ENCODE results near the gene TTC9.

GRCh38 chr14:70713511-70713916 is 71.8 kb downstream of the TTC9 start:
- TF ChIP-seq, protein P1, sequence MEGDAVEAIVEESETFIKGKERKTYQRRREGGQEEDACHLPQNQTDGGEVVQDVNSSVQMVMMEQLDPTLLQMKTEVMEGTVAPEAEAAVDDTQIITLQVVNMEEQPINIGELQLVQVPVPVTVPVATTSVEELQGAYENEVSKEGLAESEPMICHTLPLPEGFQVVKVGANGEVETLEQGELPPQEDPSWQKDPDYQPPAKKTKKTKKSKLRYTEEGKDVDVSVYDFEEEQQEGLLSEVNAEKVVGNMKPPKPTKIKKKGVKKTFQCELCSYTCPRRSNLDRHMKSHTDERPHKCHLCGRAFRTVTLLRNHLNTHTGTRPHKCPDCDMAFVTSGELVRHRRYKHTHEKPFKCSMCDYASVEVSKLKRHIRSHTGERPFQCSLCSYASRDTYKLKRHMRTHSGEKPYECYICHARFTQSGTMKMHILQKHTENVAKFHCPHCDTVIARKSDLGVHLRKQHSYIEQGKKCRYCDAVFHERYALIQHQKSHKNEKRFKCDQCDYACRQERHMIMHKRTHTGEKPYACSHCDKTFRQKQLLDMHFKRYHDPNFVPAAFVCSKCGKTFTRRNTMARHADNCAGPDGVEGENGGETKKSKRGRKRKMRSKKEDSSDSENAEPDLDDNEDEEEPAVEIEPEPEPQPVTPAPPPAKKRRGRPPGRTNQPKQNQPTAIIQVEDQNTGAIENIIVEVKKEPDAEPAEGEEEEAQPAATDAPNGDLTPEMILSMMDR (IDR thresholded peaks at IDR 0.05; ENCODE audit: insufficient read depth, low read length, poor library complexity, severe bottlenecking), result no peak
- TF ChIP-seq EZH2phosphoT487 (conservative IDR thresholded peaks at IDR 0.05; ENCODE audit: low read length), result no peak
